HEK293 (cell line): ENCODE measurements around the gene TPRX2.

Source experiments
- ZNF239 ChIP-seq: fragments of 450-650 bp; formaldehyde crosslinking; IDR thresholded peaks from 2 replicates; pipeline ENCODE4 v1.5.1; 2016; ENCODE audit warnings: missing biosample characterization, missing genetic modification characterization
- TF ChIP-seq, protein P1 (sequence below): fragments of 450-650 bp; formaldehyde crosslinking; IDR thresholded peaks from 2 replicates; pipeline ENCODE4 v1.5.1; 2016; ENCODE audit warnings: missing biosample characterization, missing genetic modification characterization

DNA sequence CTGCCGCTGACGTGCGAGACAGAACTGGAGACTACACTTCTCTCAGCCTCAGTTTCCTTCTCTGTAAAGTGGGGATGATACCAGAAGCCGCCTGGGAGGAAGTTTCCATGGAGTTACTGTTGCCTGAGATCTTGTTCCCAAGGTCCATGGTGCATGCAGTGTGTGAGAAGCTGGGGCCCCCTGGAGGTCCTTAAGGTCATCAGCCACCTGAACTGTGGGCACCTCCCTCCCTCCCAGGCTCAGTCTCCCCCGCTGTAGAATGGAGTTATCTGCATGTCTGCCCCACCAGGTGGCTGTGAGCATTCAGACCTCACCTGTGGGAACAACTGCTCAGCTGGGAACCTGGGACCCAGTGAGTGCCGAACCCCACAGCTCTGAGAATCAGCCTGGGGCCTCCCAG is 34.6 kb upstream of the TPRX2 start:
- TF ChIP-seq, protein P1, sequence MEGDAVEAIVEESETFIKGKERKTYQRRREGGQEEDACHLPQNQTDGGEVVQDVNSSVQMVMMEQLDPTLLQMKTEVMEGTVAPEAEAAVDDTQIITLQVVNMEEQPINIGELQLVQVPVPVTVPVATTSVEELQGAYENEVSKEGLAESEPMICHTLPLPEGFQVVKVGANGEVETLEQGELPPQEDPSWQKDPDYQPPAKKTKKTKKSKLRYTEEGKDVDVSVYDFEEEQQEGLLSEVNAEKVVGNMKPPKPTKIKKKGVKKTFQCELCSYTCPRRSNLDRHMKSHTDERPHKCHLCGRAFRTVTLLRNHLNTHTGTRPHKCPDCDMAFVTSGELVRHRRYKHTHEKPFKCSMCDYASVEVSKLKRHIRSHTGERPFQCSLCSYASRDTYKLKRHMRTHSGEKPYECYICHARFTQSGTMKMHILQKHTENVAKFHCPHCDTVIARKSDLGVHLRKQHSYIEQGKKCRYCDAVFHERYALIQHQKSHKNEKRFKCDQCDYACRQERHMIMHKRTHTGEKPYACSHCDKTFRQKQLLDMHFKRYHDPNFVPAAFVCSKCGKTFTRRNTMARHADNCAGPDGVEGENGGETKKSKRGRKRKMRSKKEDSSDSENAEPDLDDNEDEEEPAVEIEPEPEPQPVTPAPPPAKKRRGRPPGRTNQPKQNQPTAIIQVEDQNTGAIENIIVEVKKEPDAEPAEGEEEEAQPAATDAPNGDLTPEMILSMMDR, result no peak
- no peak for TF ChIP-seq ZNF239 (tag by site-specific recombination)
